Measurements from ENCODE around the gene CHMP4B.

DNA sequence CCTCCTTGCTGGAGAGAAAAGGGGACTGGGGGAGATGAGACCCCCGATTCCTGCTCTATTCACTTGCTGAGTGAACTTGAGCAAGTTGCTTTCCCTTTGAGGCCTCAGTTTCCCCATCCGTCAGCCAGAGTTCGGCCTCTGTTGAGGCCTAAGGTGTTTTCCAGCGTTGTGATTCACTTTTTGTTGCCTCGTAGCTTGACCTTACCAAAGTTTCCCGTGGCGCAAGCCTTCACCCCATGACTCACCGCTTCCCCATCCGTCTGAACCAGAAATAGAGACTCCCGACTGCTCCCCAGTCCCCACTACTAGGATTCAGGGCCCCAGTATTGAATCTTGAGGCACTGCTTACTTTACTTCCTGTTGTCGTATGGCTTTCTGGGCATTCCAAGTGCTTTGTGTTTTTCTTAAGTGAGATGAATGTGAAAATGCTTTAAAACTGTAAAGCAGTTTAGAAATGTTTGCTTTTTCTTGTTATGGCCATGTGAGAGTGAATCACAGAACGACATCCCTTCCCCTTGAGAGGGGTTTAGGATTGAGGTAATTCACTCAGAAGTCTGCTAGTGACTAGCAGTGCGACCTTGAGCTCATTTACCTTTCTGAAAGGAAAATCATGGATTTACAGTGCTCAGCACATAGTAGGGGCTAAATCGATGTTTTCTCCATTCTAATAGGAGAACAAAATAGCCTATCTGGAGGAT lies 1.2 kb downstream of the CHMP4B start:
- TF ChIP-seq, protein P1, sequence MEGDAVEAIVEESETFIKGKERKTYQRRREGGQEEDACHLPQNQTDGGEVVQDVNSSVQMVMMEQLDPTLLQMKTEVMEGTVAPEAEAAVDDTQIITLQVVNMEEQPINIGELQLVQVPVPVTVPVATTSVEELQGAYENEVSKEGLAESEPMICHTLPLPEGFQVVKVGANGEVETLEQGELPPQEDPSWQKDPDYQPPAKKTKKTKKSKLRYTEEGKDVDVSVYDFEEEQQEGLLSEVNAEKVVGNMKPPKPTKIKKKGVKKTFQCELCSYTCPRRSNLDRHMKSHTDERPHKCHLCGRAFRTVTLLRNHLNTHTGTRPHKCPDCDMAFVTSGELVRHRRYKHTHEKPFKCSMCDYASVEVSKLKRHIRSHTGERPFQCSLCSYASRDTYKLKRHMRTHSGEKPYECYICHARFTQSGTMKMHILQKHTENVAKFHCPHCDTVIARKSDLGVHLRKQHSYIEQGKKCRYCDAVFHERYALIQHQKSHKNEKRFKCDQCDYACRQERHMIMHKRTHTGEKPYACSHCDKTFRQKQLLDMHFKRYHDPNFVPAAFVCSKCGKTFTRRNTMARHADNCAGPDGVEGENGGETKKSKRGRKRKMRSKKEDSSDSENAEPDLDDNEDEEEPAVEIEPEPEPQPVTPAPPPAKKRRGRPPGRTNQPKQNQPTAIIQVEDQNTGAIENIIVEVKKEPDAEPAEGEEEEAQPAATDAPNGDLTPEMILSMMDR (IDR thresholded peaks at IDR 0.05; ENCODE audit: low read length): no peak
- no peak for TF ChIP-seq EZH2 (optimal IDR thresholded peaks at IDR 0.05; ENCODE audit: low read depth, low read length)
- TF ChIP-seq EZH2phosphoT487 (IDR thresholded peaks at IDR 0.05; ENCODE audit: low read length): no peak
